AG09309 (cell line): ENCODE measurements around the gene CNTNAP5.

Experiments
- DNase-seq: peaks from one replicate; pipeline ENCODE4 v3.0.0-alpha.2; 2010; ENCODE audit warnings: low read depth
- H3K4me3 ChIP-seq: 2 replicates; pipeline ENCODE4 v1.5.1; 2011; ENCODE audit warnings: mild to moderate bottlenecking, low read depth, low read length, moderate library complexity; ENCODE audit not compliant: control insufficient read depth
- TF ChIP-seq, protein P1 (sequence below): IDR thresholded peaks from 2 replicates; pipeline ENCODE4 v1.5.1; 2011; ENCODE audit warnings: mild to moderate bottlenecking, low read depth, low read length, inconsistent platforms; ENCODE audit not compliant: insufficient read depth, control insufficient read depth; ENCODE audit errors: missing control alignments

The CNTNAP5 gene

DNA sequence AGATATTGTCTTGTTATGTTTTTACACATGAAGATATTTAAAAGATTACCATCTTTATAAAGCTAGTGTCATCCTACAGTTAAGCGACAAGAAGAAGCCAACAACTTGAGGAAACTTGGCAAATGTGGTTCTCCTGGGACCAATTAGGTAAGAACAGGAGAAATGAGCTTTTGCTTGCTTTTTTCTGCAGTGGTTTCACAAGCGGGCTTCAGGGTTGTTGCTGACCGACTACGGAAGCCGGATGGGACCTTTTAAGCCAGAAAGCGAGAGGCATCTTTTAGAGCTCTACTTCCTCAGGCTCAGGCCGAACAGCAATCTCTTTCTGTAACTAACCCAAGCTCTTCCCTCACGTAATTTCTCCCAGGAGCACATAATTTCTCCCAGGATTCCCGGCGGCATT, 256.5 kb downstream of the CNTNAP5 start:
- H3K4me3 ChIP-seq: no peak overlapping the region
- TF ChIP-seq, protein P1, sequence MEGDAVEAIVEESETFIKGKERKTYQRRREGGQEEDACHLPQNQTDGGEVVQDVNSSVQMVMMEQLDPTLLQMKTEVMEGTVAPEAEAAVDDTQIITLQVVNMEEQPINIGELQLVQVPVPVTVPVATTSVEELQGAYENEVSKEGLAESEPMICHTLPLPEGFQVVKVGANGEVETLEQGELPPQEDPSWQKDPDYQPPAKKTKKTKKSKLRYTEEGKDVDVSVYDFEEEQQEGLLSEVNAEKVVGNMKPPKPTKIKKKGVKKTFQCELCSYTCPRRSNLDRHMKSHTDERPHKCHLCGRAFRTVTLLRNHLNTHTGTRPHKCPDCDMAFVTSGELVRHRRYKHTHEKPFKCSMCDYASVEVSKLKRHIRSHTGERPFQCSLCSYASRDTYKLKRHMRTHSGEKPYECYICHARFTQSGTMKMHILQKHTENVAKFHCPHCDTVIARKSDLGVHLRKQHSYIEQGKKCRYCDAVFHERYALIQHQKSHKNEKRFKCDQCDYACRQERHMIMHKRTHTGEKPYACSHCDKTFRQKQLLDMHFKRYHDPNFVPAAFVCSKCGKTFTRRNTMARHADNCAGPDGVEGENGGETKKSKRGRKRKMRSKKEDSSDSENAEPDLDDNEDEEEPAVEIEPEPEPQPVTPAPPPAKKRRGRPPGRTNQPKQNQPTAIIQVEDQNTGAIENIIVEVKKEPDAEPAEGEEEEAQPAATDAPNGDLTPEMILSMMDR: no peak
- DNase-seq: no peak

DNA sequence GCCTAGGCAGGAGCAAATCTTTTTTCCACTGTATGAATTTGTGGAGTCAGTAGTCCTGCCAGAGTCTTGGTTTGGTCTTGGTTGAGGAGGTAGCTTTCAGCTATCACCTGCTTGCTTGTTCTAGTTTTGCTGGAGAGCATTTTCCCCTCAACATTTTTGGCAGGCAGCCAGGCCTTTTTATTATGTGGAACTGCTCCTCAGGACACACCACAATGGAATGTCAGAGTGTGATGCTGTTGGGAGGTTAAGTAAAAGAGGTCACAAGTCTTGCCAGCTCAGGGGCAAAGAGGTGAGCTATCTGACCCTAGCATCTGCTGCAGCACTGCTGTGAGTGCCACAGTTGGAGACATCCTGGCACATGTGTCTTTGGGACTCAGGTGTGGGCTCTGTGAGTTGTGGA, 258.0 kb downstream of the CNTNAP5 start:
- TF ChIP-seq, protein P1: no peak
- no peak for DNase-seq
- H3K4me3 ChIP-seq: no peak overlapping the region

DNA sequence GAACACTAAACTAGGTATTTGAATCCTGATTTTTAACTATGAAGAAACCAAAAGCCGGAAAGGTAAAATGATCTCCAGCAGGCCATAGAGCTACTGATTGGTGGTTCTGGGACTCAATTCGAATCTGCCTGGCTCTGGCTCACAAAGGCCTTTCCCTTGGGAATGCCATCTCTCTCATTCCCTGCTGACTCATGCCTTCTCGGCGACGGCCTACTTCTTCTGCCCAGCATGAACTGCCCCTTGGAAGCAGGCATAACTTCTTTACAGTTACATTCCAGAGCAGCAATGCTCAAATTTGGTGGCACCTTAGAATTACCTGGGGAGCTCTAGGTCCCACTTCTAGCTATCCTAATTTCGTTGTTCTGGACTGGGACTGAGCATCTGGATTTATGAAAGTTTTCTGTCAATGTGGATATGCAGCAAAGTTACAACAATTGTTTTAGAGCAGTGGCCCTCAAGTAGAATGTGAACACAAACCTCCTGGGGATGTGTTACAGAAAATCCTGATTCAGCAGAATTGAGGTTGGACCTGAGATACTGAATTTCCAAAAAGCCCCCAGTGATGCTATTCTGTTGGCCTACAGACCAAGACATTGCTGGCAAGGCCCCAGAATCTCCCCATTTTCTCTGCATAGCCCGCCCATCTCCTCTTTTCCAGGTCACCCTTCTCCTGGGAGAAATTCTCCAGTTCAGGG, 261.1 kb downstream of the CNTNAP5 start:
- no peak for DNase-seq
- H3K4me3 ChIP-seq: no peak overlapping the region
- TF ChIP-seq, protein P1: no peak

DNA sequence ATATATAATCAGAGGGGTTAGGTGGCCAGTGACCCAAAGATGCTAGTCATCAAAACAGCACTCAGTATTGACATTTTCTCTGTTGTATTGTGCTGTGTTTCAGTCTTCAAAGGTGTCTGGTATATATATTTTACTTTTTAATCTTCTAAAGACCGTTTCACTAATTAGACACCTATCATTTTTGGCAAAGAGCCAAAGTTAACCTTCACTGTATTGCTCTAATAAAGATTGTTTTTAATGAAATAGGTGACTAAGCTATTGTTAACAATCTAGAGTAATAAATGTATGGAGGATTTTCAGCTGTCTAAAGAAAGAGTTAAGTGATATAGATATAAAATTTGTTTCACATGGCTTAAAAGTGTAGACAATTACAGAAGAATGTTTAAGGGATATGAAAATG, 264.0 kb downstream of the CNTNAP5 start:
- H3K4me3 ChIP-seq: no peak overlapping the region
- DNase-seq: no peak
- TF ChIP-seq, protein P1: no peak

DNA sequence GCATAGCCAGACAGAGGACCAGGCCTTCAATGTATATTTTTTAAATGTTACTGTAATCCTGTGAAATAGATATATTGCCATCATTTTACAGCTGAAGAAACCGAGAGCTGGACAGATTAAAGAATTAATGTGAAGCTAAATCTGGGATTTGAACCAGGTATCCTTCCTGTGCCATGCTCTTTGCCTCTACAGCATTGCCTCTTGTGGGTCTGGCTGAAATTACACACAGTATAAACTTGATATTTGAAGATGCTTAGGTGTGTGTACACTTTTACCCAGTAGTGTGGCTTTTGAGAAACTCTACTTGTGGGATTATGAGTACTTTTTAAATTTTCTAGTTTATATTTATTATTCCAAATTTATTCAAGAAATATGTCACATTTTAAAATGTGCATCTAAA, 264.5 kb downstream of the CNTNAP5 start:
- TF ChIP-seq, protein P1: no peak
- DNase-seq: no peak
- no peak overlapping the region for H3K4me3 ChIP-seq

DNA sequence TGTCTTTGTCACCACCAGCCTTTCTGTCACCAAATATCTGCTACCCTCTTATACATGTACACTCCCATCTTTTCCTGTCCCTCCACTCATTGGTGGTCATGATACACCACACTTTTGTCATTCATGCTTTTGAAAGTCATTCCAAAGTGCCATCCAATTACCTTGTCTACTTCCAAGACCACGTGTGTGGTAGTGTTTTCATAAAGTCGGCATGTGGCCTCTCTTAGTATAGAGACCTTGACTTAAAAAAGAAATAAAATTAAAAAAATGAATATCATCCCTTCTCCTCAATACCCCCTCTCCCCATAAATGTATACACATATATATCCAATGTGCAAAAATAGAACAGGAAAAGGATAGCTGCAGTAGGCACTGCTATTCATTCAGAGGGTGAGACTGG, 271.4 kb downstream of the CNTNAP5 start:
- TF ChIP-seq, protein P1: no peak
- no peak overlapping the region for H3K4me3 ChIP-seq
- DNase-seq: no peak
